ENCODE data around the gene UTF1. TPM values are rescaled to one million over a fixed set of nuclear protein-coding genes. Genes with fewer than 3 reads are reported as not detected.

UTF1 gene
- total RNA-seq, 1 donor from 2014 or later, result not detected

- H3K4me3 ChIP-seq, result no peak overlapping the region
- no peaks in the 10 kb centered on the region for H3K27me3 ChIP-seq
- no peaks in the 10 kb centered on the region for H3K36me3 ChIP-seq
- no peaks in the 10 kb centered on the region for H3K4me1 ChIP-seq
- H3K9me3 ChIP-seq, result no peaks in the 10 kb centered on the region
- TF ChIP-seq POLR2AphosphoS5 (IDR thresholded peaks at IDR 0.05; ENCODE audit: insufficient read depth in 1 of 2, low read depth in 1 of 2), result no peak
- TF ChIP-seq POLR2A (IDR thresholded peaks at IDR 0.05), result no peak
- no peak for TF ChIP-seq CTCF (IDR thresholded peaks at IDR 0.05)
- no peak for DNase-seq (ENCODE audit: extremely low spot score in 2 of 2)
- intact Hi-C loops (cut with DNase I), result no loop called here
- H3K27ac ChIP-seq, result no peak overlapping the region
Observed at GRCh38 chr10:133198621-133199487, 31.2 kb upstream of the UTF1 start.

- intact Hi-C loops (cut with DNase I), result no loop called here
Observed at GRCh38 chr10:133199488-133199885, 30.5 kb upstream of the UTF1 start.

DNA sequence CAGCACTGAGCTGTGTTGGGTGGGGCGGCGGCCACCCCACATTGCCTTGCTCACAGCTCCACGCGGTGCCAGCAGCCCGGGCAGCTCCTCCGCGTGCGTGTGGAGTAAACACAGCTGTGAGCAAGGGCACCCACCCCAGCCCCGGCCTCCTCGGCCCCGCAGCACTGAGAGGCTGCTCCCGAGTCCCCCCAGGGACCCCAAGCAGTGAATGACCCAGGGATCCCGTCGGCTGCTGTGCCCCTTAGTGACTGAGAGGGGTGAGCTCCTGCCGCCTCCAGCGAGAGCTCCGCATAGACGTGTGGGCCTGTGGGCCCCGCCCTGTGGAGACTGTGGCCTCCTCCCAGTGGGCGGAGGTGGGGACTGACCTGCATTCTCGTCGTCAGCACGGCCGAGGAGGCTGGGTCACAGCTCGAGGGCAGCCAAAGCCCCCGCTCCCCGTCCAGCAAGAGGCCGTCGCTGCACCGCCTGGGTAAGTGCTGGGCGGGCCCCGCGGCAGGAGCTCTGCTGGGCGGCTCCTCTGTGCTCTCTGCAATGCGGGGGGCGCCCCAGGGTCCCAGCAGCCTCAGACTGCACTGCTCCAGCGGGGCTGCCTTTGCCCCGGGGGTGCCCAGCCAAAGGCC lies 29.9 kb upstream of the UTF1 start:
- intact Hi-C loops (cut with DNase I), result no loop called here
- Histone ChIP-seq H3K27ac (no peak overlapping the region), H3K27me3 (no peaks in the 10 kb centered on the region), H3K36me3 (no peaks in the 10 kb centered on the region), H3K9me3 (no peaks in the 10 kb centered on the region), H3K4me3 (no peak overlapping the region), H3K4me1 (no peaks in the 10 kb centered on the region)
- TF ChIP-seq POLR2AphosphoS5 (IDR thresholded peaks at IDR 0.05; ENCODE audit: insufficient read depth in 1 of 2, low read depth in 1 of 2) (no peak), POLR2A (IDR thresholded peaks at IDR 0.05) (no peak), CTCF (IDR thresholded peaks at IDR 0.05) (no peak)
- no peak for DNase-seq (ENCODE audit: extremely low spot score in 2 of 2)

More at GRCh38 chr10:133199488-133199885, 30.5 kb upstream of the UTF1 start:
- H3K27ac ChIP-seq, result no peak overlapping the region
- H3K27me3 ChIP-seq, result no peaks in the 10 kb centered on the region
- H3K4me3 ChIP-seq, result no peak overlapping the region
- TF ChIP-seq CTCF (IDR thresholded peaks at IDR 0.05) (no peak), POLR2AphosphoS5 (IDR thresholded peaks at IDR 0.05; ENCODE audit: insufficient read depth in 1 of 2, low read depth in 1 of 2) (no peak), POLR2A (IDR thresholded peaks at IDR 0.05) (no peak)
- H3K9me3 ChIP-seq, result no peaks in the 10 kb centered on the region
- DNase-seq (ENCODE audit: extremely low spot score in 2 of 2), result no peak
- no peaks in the 10 kb centered on the region for H3K4me1 ChIP-seq
- H3K36me3 ChIP-seq, result no peaks in the 10 kb centered on the region

DNA sequence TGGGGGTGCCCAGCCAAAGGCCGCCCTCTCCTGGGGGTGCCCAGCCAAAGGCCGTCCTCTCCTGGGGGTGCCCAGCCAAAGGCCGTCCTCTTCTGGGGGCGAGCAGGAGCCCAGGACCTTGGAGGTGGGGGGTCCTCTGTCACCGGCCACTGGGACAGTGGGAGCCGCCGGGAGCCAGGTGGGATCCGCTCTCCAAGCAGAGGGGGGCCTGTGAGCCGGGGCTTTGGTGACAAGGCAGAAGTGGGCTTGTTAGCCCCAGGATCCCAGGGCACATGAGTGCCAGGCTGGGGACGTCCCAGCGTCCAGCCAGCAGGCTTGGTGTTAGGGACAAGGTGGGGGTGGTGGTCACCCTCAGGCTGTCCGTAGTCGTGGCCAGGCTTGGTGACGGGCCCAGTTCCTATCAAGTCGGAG lies 29.4 kb upstream of the UTF1 start:
- Histone ChIP-seq H3K27me3 (no peaks in the 10 kb centered on the region), H3K4me1 (no peaks in the 10 kb centered on the region), H3K27ac (no peak overlapping the region), H3K4me3 (no peak overlapping the region), H3K36me3 (no peaks in the 10 kb centered on the region), H3K9me3 (no peaks in the 10 kb centered on the region)
- no peak for DNase-seq (ENCODE audit: extremely low spot score in 2 of 2)
- TF ChIP-seq POLR2A (IDR thresholded peaks at IDR 0.05) (no peak), POLR2AphosphoS5 (IDR thresholded peaks at IDR 0.05; ENCODE audit: insufficient read depth in 1 of 2, low read depth in 1 of 2) (no peak), CTCF (IDR thresholded peaks at IDR 0.05) (no peak)
- intact Hi-C loops (cut with DNase I), result no loop called here

Data from vagina (tissue), 2 donors.